GM12891 (cell line): ENCODE measurements around the gene GJB2.

Experiments
- POLR2A ChIP-seq: IDR thresholded peaks from 2 replicates; pipeline ENCODE4 v1.6.1; 2011; ENCODE audit warnings: low read depth, low read length, control low read depth
- POLR2AphosphoS5 ChIP-seq: IDR thresholded peaks from 2 replicates; pipeline ENCODE4 v1.6.1; 2011; ENCODE audit warnings: low read depth, low read length, control low read depth
- POU2F2 ChIP-seq: IDR thresholded peaks from 2 replicates; pipeline ENCODE4 v1.6.1; 2011; ENCODE audit warnings: low read depth, mild to moderate bottlenecking, control low read depth, low read length, moderate library complexity
- SPI1 ChIP-seq: IDR thresholded peaks from 2 replicates; pipeline ENCODE4 v1.6.1; 2011; ENCODE audit warnings: low read depth, low read length, control low read depth
- TAF1 ChIP-seq: IDR thresholded peaks from 2 replicates; pipeline ENCODE4 v1.6.1; 2011; ENCODE audit warnings: low read depth, low read length, control low read depth

GRCh38 chr13:20230913-20231838 lies 38.4 kb upstream of the GJB2 start:
- TF ChIP-seq POLR2A (no peak), POU2F2 (no peak), POLR2AphosphoS5 (no peak), TAF1 (no peak), SPI1 (no peak)
